GM12874 (cell line): ENCODE results near the gene CCT3.

ENCODE experiments used
- TF ChIP-seq, protein P1 (sequence below): IDR thresholded peaks from 2 replicates; pipeline ENCODE4 v1.5.1; 2011; ENCODE audit warnings: low read depth, mild to moderate bottlenecking, control low read depth, low read length, moderate library complexity; ENCODE audit not compliant: insufficient read depth

The CCT3 gene

DNA sequence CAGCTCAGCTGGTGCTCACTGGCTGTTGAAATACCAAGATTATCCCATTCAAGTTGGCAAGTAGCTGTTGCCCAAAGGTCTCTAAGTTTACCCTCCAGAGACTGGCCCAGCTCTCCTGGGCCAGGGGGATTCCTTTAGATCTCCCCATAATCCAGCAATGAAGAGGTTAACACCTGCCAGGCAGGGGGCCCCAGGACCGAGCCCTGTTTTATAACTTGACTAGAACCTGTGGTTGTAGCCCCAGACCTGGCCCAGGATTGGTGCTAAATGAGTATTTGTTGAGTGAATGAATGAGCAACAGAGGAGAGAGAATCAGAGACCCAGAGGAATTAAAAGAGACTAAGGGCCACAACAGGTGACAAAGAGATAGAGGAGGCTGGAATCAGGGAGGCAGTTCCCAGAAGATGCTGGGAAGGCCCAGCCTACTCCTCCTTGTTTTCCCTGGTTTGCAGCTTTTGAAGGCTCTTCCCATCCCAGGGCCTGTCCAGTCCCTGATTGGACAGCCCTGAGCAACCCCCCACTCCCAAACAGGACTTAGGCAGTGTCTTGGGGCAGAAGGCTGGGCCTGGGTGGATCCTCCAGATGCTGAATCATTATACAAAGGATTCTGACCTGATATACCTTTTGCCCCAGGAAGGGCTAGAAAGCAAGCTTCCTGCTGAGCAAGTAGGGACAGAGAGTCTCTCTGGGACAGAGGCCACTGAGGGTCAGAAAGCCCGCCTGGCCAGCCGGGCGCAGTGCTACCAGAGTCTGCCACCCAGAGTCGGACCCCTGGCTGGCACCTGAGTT lies 28.5 kb upstream of the CCT3 start:
- TF ChIP-seq, protein P1, sequence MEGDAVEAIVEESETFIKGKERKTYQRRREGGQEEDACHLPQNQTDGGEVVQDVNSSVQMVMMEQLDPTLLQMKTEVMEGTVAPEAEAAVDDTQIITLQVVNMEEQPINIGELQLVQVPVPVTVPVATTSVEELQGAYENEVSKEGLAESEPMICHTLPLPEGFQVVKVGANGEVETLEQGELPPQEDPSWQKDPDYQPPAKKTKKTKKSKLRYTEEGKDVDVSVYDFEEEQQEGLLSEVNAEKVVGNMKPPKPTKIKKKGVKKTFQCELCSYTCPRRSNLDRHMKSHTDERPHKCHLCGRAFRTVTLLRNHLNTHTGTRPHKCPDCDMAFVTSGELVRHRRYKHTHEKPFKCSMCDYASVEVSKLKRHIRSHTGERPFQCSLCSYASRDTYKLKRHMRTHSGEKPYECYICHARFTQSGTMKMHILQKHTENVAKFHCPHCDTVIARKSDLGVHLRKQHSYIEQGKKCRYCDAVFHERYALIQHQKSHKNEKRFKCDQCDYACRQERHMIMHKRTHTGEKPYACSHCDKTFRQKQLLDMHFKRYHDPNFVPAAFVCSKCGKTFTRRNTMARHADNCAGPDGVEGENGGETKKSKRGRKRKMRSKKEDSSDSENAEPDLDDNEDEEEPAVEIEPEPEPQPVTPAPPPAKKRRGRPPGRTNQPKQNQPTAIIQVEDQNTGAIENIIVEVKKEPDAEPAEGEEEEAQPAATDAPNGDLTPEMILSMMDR = no peak

DNA sequence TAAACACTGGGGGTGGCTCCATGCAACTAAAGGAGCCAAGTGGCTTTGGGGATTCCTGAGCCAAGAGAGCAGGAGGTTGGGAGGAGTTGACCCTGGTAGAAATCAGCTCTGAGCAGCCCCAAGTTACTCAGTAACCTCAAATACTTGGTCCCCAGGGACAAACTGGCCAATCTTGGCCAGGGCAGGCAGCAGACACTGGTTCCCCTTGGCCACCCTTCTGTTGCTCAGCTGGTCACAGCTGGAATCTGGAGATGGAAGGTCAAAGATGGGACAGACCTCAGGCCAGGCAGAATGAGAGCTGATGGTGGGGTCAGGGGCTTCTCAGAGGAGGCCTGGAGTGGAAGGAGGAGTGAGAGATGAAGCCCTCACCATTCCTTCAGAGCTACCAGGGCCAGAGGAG lies 27.7 kb upstream of the CCT3 start:
- TF ChIP-seq, protein P1 = no peak

DNA sequence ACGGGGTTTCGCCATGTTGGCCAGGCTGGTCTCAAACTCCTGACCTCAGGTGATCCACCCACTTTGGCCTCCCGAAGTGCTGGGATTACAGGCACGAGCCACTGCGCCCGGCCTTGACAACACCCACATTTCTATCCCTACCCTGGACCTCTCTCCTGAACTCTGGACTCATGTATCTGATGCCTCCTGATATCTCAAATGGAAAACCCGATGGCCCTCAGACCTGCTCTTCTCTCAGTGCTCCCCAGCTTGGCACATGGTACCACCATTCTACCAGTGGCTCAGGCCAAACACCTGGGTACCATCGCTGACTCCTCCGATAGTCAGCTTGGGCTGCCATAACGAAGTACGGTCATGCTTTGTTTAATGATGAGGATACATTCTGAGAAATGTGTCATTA lies 22.4 kb upstream of the CCT3 start:
- TF ChIP-seq, protein P1 = no peak

DNA sequence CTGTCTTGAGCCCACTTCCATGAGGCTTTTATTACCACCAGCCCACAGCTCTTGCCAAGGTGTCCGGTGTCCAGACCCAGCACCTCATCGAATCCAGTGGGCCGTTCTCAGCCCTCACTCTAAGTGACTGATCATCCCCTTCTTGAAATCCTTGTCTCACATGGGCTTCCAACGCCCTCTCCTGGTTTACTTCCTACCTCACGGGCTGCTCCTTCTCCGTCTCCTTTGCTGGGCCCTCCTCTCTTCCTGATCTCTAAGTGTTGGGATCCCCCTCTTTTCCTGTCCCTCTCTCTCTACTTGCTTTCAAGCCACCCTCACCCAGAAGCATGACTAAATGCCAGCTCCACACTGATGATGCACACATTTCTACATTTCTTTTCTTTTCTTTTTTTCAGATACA lies 21.9 kb upstream of the CCT3 start:
- TF ChIP-seq, protein P1 = no peak

DNA sequence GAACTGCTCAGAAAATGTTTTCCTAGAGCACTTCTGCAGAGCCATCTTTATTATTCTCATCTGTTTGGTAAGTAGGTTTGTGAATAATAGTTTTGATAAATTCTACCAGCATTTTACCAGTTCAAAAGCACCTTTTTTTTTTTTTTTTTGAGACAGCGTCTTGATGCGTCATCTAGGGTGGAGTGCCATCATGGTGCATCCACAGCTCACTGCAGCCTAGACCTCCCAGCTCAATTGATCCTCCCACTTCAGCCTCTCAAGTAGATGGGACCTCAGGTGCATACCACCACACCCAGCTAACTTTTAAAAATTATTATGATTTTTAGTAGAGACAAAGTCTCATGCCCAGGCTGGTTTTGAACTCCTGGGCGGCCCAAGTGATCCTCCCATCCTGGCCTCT lies 21.2 kb upstream of the CCT3 start:
- TF ChIP-seq, protein P1 = no peak

DNA sequence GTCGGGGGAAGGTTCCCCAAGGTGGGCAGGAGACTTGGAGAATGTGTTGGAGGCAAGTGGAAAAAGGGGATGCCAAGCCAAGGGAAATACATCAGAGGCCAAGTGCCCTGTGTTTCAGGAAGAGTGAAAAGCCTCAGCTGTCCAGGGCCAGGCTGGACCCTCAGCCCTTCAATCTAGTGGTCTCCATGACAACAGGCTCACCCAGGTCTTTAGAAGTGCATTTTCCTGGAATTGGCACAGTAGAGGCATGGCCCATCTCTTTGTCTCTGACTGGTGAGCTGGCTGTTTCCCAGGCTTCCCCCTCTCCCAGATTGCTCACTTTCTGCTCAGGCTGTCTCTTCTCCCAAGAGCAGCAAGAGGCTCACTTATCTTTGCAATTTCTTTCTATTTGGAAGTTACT lies 20.5 kb upstream of the CCT3 start:
- TF ChIP-seq, protein P1 = no peak

DNA sequence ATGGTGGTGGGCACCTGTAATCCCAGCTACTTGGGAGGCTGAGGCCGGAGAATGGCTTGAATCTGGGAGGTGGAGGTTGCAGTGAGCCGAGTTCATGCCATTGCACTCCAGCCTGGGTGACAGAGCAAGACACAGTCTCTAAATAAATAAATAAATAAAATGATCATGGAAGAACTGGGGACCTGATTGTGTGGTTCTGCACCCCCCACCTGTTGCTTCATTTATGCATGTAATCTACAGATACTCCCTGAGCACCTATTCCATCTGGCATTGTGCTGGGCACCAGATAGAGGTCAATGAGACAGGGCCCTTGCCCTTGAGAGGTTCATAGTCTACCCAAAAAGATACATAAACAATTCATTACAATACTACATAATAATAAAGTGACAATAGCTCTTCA lies 19.9 kb upstream of the CCT3 start:
- TF ChIP-seq, protein P1 = no peak
